ENCODE data around the gene PPP2R5E.

The PPP2R5E gene

DNA sequence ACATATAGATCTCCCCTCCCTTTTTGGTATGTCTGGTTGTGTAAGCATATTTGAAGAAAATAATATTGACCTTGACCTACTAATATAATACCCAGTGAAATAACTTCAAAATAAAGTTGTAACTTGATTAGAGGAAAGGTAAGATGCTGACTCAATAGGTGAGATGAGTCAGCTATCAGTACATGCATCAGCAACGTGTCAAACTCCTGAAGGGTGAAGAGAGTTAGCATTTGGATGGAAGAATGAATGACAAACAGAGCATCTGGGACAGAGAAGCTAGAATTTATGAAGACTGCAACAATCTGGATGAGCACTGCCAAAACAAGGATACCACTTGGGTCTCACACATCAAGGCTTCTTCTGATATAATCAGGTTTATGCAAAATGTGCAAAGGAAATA lies 74.9 kb downstream of the PPP2R5E start:
- no peak for DNase-seq

DNA sequence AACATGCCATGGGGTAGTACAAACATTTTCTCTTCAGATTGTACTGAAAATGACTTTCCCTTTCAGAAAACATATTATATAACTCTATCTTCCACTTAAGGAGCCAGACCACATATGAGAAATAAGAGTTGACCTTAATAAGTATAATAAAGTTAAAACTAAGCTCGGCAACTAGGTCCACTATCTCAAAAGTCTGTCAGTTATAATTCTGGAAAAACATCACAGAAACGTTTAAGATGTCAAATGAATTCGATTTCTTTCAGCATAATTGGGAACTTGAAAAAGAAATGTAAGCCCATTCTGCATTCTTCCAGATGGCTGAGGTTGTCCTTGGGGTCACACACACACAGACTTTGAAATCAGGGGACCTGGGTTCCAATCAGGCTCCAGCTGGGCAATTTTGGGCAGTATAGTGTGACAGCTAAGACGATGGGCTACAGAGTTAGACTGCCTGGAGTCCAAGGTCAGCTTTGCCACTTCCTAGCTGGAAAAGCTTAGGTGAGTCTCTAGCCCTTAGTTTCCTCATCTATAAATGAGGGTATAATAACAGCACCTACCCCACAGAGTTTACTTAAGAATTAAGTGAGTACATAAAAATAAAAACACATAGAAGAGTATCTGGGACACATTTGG lies 75.6 kb downstream of the PPP2R5E start:
- DNase-seq = no peak

DNA sequence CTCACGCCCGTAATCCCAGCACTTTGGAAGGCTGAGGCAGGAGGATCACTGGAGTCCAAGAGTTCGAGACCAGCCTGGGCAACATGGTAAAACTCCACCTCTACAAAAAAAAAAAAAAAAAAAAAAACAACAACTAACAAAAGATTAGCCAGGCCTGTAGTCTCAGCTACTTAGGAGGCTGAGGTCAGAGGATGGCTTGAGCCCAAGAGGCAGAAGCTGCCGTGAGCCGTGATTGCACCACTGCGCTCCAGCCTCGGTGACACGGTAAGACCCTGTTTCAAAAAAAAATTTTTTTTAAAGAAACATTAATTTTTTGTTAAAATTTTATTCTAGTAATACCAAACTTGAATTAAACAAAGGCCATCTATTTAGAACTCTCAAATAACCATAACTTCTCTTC lies 77.8 kb downstream of the PPP2R5E start:
- no peak for DNase-seq

DNA sequence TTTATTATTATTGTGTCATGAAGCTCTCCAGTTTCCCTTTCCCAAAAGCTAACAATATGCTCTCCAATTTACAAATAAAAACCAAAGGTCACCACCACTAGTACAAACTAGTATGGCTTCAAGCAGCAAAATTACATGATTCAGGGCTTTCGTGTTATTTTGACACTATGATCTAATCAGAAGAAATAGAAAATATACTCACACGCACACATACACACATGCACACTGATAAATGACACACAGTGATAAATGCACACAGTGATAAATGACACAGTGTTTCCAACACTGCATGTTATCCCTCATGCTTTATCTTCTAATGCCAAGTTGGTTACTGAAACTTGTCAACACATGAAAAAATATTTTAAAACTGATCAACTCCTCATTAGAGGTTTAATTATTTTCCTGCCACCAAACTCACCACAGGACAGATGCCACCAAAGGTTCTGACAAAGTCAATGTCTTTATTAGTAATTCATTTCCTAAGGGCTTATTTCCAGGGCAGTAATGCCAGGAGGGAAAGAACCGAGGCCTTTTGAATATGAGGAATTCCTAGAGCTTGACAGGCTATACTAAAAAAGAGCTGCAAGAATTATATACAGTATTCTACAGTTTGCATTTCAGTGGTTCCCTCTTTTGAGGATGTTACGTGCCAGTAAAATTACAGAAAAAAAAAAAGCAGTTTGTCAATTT lies 82.4 kb downstream of the PPP2R5E start:
- no peak for DNase-seq

DNA sequence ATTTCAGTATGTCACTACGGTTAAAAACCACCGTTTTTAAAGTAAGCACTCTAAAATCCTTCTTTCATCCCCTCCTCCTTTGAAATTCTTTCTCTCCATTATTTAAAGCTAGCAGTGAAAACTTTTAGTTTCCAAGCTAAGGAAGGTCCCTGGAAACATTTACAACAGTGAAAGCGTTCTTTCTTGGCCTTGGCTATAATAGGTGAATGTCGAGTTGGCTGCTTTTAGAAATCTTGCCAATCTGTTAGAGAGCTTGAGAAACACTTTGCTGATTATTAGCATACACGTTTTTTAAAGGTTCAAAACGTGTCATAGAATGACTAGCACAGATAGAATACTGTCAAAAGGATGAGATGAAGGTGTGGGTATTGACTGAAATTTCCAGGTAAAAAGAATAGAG lies 83.4 kb downstream of the PPP2R5E start:
- no peak for DNase-seq

DNA sequence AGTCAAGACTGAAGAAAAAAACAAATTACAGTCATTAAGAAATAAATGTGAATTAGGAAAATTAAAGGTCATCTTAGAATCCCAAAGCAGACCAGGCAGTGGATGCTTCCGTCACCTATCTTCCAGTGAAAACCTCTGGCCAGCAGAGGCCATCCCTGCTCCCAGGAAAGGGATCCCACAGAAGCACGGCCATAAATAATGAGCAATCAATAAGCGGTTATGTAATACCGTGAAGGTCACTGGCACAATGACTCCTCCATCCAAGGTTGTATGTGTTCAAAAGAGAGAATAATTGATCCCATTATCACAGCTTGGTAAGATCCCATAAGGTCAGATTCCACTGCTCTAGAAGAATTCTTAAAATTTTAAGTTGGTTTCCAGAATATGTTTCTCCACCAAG lies 85.7 kb downstream of the PPP2R5E start:
- DNase-seq = no peak

DNA sequence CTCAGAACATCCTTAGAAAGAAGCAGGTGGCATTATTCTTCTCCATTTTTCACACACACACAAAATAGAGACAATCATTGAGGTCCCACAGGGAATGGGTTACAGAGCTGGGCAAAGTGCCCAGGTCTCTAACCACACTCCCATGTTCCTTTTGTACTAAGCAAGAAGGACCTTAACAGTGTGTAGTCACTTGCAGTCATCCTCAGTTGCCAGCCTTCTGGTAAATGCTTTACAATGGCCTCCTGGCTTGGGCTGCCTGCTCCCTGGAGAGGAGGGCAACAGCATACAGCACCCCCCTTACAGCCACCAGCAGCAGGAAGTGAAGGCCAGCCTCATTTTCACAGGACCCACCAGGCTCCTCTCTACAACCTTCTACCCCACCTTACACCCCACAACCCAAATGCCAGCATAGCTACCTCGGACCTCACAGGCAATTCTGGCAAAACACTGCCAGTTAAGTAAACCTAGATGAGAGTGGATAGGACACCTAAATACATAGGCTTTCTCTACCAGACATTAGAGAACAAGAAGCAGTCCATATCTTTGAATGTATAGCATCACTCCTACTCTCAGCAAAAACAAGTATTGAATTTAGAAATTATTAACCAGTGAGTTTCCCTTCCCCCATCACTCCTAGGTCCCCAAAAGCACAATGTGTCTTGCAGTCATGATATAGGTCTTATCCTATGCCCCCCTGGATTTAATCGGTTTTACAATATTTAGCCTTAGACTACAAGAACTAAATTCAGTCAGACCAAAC lies 88.1 kb downstream of the PPP2R5E start:
- DNase-seq = no peak

DNA sequence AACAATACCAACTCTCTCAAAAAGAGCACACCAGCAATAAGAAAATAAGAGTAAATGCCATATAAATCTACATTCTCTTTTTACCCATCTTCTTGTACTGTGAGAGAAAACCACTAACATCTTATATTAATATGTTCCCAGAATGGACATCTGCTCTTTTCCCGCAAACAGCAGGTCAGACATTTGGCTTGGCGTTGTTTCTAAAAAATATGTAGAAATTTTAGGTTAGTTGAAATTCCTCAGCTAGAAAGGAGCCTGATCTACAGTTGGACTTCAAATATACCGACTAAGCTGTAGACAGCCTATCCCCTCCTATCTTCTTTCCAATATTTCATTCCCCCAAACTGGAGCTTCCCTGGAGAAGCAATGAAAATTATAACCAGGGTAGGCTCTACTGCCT lies 88.7 kb downstream of the PPP2R5E start:
- no peak for DNase-seq

DNA sequence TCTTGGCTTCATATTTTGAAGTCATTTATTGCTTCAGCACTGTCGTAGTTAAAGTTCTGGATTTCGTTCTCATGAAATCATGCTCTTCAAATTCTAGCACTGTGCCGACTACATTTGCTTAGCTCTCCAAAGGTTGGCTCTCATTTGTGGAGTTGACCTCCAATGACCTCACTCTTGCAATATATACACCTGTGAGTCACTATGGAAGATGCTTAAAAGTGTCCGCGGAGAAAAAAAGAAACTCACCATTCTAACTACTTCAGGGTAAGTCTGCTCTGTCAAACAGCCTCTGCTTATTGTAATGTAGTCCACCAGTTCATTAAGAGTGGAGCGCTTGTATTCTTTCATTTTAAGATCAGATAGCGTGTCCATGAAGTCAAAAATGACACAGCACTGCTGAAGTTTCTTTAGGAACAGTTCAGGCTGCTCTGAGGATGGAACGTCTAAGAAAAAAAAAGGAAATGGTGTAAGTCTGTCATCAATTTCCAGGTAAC lies 89.7 kb downstream of the PPP2R5E start:
- no peak for DNase-seq

DNA sequence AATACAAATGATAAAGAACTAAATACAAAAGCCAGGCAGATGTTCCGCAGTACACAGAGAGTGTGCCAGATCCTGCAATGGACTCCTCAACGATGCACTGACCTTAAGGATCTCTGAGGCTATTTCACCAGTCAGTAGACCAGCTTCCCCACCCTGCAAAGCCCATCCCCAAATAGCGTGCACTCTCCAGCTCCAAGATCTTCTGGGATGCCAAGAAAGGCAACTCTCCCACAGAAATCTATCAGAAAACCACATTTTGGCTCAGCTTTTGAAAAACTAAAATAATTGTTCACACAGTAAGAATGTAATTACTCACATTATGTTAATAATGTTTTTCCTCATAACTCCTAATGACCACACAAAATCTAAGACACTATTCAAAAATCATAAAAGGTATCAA lies 90.4 kb downstream of the PPP2R5E start:
- DNase-seq = no peak

DNA sequence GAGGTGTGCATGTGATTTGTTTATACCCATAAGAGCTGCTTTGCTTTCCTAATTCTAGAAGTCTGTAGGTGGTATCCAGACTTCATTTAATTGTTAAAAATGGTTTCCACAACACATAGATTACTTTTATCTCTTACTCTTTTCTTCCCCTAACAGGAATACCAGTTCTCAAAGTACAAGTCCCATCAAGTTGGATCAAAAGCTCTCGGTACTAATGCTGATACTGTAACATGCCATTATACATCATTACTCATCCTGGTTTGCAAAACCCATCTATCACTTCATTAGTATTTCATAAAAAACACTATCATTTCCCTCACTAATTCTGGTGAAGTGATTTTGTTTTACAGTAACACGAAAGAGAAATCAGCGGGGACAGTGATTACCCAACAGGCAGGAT lies 94.3 kb downstream of the PPP2R5E start:
- DNase-seq = no peak

DNA sequence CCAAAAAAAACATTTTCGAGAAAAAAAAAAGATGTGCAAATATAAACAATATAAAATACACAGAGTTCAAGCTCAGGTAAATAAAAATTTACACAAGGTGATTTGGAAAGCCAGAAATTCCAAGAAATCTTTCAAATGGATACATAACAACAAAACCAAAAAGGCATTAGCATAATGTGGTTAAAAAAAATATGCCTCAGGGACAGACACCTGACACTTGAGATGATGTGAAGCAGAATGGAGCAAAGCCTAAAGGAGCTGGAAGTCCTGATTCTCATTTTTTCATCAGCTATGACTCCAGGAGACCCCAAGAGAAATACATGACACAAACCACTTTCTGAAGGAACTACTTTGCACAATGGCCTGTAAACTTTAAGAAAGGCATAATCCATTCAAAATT lies 98.6 kb downstream of the PPP2R5E start:
- no peak for DNase-seq

DNA sequence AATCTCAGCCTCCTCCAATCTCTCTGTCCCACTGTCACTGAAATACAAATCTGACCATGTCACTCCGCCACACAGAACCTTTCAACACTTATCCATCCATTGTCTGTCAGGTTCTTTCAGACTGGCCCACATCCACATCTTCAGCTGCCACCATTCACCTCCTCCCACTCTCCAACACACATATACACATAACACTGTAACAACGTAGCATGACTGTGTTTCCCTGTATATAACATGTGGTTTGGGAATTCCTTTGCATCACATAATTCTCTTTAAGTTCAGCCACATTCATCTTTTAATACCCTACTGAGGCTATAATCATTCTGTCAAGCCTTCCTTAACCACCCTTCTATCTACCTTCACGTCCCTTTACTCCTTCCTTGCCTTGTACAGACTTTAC lies 99.2 kb downstream of the PPP2R5E start:
- DNase-seq = no peak

DNA sequence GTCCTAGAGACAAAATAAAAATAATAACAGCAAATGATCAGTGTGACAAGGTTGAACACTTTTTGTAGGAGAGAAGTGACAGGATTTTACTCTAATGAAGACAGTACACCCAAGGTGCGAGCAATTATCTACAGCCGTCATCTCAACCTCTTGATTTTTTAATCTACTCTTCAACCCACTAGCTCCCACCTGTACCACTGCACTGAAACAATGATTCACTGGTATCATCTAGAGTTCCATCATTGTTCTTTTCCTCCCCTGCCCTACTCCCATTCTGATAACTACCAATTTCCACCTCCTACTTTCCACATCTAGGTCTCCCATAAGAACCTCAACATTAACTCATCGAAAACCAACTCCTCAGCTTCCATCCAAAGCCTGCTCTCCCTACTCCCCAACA lies 99.8 kb downstream of the PPP2R5E start:
- DNase-seq = no peak

DNA sequence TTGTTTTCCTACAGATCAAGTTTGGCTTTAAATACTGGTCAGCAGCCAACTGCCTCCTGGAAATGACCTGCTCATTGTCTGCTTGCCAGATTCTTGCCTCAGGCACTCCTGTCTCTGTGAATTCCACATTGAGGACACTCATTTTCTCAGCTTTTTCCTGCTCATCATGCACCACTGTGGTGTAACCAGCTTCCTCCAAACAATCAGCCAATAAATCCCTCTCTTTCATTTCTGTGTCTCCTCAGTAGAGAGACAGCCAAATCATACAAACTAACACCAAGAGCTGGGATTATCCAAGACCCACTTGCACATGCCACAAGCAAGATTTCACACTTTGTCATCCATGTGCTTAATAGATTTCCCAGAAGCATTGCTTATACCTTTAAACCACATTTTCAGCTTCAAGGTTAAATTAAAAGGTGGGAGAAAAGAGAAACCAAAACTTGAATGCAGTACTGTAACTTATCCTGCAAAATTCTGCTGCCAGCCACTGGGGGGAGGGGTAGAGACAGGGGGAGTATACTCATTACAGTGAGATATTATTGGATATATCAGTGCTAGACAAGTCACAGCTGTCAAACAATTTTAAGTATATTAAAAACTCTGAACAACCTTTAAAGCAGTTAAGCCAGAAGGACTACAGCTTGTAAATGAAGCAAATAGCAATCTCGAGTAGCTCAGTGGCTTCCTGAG lies 105.0 kb downstream of the PPP2R5E start:
- DNase-seq = no peak

DNA sequence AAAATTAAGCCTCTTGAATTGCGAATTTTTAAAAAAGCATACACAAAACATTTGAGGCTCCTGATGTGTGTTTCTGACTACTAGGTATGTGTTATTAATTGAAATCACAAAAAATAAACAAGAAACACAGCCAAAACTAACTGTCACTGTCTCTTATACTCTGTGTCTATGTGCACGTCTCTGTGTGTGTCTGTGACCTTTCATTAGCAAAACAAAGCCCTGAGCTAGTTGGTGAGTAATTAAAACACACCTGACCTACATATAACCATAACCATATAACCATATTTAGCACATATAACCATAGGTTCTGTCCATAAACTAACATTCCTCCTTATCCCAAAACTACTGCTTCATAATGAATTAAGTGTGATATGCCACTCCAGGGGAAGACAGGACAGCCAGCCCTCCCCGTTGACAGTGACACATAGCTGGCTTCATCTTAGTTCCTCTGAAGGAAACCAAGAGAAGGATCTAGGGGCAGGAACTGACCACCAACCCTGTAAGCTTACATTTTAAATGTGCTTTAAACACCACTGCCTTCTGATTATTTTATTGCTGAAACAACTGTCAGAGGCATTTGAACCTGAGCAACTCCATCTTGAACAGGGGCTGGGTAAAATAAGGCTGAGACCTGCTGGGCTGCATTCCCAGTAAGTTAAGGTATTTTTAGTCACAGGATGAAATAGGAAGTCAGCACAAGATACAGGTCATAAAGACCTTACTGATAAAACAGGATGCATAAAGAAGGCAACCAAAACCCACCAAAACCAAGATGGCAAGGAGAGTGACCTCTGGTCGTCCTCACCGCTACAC lies 106.7 kb downstream of the PPP2R5E start:
- DNase-seq = no peak

DNA sequence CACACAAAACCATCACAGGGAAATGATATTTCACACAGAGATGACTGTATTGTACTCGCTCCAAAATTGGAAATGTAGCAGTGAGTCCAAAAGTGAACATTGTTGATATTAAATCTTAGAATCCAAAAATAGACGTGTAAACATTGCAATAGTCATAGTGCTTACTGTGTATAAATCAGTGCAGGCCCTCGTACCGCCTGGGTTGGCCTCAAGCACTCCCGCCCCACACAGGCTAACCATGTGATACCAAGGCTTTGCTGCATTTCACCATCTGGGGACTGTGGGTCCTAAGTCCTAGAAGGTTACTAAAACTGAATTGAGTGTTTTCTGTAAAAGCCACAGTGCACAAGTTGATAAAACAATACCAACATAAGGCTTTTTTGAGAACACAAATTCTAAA lies 107.3 kb downstream of the PPP2R5E start:
- no peak for DNase-seq

DNA sequence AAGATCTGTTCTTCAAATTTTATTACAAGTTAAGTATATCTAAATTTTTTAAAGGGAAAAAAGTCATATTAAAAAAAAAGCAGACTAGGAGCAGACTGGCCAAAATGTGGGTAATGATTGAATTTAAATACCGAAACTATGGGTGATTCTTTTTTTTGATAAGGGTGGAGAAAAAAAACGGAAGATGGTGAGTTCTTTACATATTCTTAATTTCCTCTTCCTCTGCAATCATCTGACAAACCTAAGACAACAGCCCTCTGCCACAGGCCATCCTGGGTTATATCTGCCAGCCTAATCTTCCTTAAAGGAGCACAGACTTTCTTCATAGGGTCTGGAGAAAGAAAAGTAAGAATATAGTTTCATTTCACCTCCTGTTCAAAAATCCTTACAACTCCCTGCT lies 108.0 kb downstream of the PPP2R5E start:
- no peak for DNase-seq

DNA sequence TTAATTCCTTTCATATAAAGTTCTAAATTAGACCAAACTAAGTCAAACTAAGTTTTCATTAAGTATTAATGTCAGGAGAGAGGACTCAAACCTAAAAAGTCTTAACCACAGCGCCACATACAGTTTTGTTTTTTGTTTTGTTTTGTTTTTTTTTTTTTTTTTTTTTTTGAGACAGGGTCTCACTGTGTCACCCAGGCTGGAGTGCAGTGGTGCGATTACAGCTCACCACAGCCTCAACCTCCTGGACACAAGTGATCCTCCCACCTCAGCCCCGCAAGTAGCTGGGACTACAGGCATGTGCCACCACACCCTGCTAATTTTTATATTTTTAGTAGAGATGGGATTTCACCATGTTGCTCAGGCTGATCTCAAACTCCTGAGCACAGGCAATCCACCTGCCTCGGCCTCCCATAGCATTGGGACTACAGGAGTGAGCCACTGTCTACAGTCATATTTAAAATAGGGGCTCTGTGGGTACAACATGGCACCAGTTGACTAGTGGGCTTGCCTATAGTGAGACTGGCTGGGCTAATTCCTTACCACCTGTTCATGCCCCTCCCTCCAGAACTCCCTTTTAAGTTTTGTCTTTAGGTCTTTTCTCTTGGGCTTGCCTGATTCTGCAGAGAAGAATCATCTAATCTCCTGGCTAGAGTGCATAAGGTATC lies 110.2 kb downstream of the PPP2R5E start:
- DNase-seq = no peak

DNA sequence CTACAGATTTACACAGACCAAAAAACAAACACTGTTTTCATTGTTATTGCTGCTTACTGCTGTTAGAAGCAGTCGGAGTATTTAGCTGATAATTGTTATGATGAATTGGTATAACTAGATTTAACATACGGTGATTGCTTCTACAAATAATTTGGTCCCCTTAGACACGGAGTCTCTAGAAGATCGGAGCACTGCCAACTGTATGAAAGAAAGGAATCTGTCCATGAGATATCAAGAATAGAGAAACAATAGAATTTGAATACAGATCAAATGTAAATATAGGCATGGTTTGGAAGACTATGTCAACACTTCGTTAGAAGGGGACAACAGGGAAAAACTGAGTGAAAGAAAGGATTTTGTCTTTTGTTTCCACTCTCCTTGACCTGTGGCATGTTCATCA lies 110.9 kb downstream of the PPP2R5E start:
- DNase-seq = no peak

DNA sequence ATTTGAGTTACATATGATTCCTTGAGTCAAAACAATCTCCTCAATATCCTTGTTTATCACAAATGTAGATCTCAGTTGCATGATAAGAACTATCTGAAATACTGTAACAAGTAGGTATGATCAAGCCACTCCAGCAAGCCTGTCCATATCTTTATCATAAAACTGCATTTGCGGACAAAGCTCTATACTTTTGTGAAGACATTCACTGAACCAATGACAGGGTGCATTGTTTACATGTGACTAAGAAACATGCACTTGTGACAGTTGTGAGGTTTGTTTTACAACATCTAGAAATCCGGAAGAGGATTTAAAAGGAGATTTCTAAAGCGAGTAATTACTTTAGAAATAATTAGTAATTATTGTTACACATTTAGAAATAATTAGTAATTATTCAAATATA lies 111.7 kb downstream of the PPP2R5E start:
- no peak for DNase-seq

DNA sequence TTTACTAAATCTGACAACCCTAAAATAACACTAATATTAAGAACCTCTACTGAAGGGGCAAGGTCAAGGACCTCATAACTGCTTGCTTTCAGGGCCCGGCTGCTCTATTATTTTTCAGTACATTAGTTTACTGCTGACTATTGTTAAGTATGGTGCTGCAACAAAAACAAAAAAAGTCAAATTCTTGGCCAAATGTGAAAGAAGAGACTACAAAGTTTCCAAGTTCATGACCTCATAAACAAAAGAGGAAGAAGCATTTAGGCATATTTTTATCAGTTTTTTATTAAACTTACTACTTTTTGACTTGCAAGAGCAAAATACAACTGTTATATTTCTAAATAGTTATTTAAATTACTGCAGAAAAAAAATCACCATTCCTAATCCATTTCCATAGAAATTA lies 114.7 kb downstream of the PPP2R5E start:
- no peak for DNase-seq
